ENCODE data around the gene DEPDC5. TPM values are rescaled to one million over a fixed set of nuclear protein-coding genes. Genes with fewer than 3 reads are reported as not detected.
"Not testable (repeated sequence)": the region's sequence is repeated elsewhere in the genome, so short reads cannot be mapped to it uniquely, and the experiment has no call there.

The DEPDC5 gene
- total RNA-seq, 1 donor from 2014 or later = 14.8 TPM

DNA sequence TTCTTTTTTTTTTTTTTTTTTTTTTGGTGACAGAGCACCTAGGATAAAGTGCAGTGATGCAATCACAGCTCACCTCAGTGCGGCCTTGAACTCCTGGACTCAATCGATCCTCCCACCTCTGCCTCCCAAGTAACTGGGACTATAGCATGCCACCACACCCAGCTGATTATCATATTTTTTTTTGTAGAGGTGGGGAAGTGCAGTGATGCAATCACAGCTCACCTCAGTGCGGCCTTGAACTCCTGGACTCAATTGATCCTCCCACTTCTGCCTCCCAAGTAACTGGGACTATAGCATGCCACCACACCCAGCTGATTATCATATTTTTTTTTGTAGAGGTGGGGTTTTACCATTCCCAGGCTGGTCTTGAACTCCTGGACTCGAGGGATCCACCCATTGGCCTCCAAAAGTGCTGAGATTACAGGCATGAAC lies 61.6 kb downstream of the DEPDC5 start:
- not testable (repeated sequence) for DNase-seq

DNA sequence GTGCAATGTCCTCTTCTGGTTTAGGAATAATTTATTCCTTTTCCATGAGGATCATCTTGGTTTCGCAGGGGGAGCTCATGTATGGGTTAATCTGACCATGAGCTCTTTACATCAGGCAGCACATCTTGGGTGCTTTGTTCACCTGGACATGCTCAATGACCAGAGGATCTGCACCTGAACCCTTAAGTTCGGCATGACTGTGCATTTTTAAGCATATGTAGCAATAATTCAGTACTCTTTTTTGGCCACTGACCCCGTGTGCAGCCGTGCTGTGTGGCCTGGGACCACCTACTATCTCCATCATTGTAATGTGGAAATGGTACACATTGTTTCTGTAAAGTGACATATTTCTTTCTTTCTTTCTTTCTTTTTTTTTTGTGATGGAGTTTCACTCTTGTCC lies 62.9 kb downstream of the DEPDC5 start:
- DNase-seq = no peak

DNA sequence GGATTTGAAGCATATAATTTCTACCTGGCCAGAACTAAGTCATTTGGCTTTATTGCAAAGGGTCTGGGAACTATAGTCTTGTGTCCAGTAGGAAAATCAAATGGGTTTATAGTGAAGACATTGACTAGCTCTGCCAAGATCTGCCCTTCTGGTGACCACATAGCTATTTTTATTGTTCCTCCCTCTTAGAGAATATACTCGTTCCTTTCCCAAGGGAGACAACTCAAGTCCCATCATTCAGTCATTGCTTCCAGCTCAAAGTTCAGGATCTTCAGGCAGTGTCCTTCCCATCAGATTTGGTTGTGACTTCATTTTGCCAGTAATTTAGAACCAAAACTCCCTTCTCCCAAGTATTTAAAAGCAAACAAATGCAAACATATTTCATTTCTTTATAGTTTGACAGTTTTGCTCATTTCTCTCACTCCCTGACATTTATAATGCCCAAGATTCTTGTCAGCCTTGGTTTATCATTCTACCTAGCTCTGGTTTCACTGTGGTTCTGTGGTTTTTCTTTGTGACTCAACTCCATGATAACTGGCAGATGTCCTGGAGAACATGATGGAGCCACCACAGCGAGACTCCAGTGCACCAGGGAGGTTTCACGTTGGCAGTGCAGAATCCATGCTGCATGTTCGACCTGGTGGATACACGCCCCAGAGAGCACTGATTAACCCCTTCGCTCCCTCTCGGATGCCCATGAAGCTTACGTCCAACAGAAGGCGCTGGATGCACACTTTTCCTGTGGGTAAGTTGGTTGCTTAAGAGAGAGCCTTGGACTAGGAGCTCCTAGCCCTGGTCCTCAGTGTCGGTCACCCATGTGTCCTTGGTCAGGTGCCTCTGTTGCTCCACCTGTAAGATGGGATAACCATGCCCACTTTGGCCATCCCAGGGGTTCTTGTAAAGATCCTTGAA lies 64.9 kb downstream of the DEPDC5 start:
- DNase-seq = no peak

DNA sequence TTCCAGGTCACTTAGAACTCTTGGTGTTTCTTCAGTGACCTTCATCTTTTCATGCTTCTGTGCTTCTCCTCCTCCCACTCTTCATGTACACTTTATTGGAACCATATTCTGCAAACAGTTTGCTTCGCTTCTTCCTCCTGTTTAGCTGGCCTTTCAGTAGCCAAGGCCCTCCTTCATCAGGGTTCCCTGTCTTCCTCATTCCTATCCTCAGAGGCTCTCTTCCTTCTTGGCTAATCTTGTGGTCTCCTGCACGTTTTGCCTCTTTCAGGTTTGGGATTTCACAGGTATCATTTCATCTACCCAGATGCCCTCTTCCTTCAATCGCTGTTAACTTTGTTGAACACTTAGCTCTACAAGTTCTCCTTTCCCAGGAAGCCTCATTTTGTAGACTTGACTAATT lies 66.8 kb downstream of the DEPDC5 start:
- no peak for DNase-seq

DNA sequence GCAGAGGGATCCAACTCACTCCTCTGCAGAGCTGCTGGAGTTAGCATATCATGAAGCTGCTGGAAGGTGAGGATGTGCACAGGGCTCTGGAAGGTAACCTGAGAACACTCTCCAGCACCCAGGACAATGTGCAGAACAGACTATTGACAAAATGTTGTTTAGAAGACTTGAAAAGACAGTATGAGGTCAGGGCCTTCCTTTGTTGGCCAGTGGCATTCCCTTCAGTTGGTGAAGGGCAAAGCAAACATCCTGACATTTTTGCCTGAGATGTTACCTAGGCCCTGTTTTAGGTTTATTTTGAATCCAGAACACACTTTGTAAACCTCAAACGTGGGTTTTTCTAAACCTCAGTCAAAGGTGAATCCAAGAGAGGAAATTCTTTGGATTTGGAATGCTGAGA lies 67.8 kb downstream of the DEPDC5 start:
- no peak for DNase-seq

DNA sequence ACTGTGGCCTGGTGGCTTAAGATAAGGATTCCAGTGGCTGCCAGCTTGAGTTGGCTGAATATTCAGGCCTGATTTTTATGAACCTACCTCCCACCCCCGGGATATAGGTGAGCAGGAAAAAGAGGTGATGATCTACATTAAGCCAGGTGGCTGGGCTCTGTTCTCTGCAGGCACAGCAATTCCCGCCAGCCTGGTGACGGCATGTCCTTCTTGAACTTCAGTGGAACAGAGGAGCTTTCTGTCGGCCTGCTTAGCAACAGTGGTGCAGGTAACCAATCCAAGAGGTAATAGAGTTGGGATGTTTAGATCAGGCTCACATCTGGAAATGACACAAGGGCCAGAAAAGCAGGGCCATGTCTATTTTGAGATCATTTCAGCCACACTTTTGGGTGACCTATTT lies 68.7 kb downstream of the DEPDC5 start:
- no peak for DNase-seq

DNA sequence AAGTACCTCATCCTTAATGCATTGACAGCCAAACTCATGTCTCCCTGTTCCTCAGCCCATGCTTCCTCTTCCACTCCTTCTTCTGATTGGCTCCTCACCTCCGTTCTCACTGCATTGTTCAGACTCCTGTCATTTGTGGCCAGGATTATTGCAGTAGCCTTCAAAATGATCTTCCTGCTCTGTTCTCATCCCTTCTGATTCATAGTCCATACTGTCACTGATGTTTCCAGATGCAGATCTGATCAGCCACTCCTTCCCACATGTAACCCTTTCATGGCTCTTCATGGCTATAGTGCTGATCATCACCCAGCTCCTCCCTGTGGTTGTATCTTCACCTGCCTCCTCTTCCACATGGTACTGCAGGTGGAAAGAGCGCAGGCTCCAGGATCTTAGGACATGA lies 71.7 kb downstream of the DEPDC5 start:
- DNase-seq = no peak

DNA sequence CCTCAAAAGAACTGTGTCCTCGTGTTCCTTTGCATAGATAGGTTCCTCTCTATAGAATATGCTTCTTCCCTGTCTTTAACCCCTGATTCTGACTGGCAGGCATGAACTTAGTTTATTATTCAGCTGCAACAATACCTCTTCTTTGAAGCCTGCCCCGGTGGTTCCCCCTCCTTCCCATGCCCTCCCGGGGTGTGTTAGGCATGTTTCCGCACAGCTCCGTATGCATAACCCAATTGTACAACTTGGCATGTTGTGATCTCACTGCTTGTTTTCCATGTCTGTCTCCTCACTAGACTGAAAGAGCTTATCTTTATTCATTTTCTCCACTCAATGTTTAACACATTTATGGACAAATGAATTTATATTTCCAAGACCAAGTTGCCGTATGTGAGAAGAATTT lies 72.6 kb downstream of the DEPDC5 start:
- no peak for DNase-seq

DNA sequence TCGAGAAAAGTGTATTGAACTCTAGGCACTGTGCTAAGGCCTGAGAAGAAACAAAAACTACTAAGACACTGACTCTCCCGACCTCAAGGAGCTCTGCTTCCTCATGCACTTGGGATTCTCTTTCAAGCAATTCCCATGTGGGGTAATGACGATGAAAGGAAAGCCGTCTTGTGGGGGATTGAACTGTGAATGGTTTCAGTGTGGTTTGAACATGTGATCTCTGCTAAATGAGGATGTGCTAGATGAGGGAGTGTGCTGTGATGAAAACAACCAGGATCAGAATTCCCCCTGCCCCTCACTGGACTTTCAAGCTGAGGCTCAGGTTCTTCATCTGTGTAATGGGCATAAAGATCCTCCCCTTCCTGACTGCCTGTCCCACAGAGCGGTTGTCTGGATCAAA lies 74.9 kb downstream of the DEPDC5 start:
- no peak for DNase-seq

DNA sequence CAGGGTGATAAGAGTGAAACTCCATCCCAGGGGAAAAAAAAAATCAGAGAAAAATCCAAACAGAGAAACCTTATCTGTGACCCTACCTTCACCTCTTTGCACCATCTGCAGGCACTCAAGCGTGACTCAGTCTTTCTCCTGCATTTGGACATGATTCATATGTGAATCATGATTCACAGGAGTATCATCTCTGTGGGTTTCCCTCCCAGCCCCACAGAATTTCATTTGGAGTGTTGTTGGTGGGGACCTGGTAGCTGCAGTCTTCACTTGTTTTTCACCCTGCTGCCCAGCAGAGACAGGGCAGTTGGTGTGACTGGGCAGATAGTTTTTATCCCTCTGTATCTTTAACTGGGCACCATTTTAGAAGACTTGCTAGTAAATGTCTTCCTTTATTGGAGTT lies 75.7 kb downstream of the DEPDC5 start:
- DNase-seq = no peak

DNA sequence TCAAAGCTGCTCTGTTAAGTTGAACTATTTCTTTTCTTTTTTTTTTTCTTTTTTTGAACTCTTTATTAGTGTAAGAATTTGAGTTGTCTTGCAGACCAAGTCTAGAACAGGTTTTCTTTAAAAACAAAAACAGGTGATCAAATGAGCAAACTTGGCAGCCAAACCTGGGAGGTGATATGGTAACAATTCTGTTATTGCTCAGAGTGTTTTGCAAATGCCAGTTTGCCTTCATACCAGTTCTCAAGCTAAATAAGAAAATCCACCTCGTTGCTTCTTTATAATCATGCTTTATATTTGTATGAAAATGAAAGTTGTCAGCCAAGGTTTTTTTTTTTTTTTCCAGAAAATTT lies 76.9 kb downstream of the DEPDC5 start:
- no peak for DNase-seq

DNA sequence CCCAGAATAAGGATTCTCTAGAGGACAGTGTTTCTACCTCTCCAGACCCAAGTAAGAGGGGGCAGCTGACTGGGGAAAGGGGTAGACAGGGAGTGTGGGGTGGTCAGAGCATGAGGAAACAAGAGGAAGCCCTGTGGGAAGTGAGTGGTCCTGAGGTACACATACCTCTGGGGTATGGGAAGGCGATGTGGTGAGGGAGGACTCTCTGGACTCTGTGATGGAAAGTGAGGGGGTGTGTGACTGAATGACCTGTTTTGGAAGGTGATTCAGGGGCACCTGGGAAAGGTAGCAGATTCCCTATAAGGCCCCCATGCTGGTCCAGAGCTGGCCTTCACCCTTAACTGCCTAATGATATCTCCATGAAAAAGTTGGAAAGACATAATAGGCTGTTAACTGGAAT lies 80.1 kb downstream of the DEPDC5 start:
- no peak for DNase-seq

DNA sequence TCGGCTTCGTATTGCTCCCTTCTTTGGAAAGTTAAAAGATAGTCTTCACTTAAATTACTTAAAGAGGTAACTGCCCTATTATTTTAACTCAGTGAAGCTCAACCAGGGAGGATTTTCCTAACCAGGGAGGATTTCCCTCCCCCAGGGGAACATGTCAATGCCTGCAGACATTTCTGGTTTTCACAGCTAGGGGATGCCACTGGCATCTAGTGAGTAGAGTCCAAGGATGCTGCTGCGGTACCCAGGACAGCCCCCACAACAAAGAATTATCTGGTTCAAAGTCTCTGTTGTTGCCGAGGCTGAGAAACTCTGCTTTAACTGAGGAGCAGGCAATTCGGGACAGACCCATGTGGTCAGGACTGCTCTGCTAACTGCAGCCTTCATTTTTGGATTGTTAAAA lies 82.2 kb downstream of the DEPDC5 start:
- DNase-seq = no peak

DNA sequence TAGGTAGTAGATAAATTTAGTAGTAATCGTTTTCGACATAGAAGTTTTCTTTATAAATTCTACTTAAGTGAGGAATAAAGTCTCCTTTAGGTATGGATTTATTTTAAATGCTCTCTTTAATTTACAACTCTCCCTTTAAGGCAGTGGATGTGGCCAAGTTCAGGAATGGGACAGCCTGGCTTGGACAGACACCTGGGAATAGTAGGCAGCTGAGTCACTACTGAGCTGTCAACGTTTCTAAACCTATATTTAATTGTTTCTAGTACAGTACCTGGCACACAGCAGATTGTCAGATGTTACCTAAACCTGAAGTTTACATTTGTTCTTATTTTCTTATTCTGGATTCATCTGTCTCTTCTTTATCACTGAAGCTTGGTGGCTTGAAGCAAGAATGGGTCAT lies 85.1 kb downstream of the DEPDC5 start:
- no peak for DNase-seq

DNA sequence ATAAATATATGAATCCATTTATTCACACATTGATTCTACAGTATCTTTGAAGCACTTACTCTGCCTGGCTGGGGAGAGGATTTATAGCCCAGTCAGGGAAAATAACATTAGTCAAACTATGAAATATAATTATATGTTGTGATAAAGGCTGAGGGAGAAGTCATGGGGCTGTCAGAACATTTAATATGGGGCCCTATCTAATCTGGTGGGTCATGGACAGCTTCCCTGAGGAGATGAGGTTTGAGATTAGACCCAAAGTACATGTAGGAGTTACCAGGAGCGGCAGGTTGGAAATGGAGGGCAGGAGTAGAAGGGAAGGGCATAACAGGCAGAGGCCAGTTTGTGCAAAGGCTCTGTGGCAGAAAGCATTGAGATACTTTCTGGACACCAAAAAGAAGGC lies 86.2 kb downstream of the DEPDC5 start:
- DNase-seq = no peak

DNA sequence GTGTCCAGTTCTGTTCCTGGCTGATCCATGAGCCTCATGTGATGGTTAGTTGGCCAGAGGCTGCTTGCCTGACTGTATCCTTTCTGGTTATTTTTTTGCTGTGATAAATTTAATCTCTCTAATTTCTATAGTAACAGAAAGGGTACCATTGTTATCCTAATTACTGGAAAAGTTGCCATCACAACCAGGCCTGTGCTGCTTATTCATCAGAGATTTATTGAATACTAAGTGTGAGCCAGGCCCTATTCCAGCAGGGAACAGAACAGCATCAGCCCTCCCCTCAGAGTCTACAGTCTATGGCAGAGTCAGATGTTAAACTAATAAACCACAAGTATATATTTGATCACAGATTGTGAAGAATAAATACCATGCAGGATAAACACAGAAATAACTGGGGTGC lies 86.8 kb downstream of the DEPDC5 start:
- DNase-seq = no peak

DNA sequence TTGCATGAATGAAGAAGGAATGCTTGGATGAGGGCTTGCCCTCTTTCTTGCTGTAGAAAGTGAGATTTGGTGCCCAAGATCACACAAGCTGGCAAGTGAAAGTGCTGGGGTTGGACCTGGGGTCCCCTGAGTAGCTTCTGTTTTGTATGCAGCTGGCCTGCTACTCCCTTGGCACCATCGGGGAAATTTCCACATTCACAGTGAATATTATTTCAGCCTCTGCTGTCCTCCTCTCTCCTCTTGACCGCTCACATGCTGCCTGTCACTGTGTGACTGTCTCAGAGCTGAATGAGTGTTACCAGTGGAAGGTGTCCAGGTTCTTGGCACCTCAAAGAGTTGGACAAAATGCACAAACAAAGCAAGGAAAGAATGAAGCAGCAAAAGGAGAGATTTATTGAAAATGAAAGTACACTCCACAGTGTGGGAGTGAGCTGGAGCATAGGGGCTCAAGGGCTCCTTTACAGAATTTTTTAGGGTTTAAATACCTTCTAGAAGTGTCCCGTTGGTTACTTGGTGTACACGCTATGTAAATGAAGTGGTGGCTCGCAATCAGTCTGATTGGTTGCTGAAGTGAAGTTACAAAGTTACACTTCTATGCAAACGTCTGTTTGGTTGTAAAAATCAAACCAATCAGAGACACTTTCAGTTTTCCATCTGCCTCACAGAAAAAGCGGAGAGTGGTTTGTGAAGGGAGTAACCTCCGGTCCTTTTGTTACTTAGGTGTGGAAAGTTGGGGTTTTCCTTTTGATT lies 87.4 kb downstream of the DEPDC5 start:
- DNase-seq = no peak

DNA sequence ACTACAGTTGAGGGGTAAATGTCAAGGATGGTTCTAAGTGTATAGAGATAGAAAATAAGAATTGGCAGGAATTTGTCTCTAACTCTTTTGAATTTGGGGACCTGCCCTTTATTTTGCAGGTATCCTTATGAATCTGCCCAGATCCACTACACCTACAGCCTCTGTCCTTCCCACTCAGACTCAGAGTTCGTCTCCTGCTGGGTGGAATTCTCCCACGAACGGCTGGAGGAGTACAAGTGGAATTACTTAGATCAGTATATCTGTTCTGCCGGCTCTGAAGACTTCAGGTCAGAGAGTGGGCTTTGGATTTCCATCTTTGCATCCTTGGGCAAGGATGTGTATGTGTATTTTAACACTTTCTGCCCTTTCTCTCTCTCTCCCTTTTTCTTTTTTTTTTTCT lies 89.7 kb downstream of the DEPDC5 start:
- no peak for DNase-seq

DNA sequence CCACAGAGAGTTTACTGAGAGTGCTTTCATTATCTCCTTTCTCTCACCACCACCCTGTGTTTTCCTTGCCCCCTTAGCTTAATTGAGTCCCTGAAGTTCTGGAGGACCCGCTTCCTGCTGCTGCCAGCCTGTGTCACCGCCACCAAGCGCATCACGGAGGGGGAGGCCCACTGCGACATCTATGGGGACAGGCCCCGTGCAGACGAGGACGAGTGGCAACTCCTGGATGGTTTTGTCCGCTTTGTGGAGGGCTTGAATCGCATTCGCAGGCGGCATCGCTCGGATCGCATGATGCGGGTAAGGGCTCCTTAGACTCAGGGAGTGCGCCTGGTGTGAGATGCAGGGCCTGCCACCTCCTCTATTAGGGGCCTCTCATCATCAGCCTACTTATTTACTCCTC lies 91.1 kb downstream of the DEPDC5 start:
- no peak for DNase-seq

DNA sequence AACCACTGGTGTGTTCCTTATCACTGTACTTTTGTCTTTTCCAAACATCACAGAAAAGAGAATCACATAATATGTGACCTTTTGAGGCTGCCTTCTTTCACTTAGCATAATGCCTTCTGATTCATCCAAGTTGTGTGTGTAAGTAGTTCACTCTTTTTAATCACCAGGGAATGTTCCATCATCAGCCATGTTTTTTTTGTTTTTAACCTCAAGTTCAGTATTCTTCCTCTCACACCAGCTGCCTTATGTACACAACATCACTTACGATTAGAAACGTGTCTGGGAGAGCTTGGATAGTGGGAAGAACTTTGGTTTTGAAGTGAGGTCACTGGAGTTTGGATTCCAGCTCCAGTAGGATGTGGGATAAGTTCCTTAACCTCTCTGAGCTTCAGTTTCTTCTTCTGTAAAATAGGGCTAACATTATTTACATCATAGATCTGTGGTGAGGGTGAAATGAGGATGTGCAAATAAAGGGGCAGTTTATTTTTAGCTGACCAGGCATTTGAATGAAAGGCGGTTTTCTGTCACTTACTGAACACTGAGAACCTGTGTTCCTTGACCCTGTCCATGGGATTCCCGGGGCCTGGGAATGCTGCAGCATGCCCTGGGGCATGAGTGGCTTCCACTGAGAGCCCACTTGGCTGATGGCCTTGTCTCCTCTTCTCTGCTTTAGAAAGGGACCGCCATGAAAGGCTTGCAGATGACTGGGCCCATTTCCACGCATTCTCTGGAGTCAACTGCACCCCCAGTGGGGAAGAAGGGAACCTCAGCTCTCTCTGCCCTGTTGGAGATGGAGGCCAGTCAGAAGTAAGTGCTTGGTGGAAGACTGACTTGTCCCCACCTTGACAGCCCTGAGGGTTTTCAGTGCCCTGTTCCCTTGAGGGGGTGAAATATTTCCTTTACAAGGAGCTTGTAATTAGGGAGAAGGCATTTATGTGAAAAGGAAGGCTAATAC lies 92.6 kb downstream of the DEPDC5 start:
- no peak for DNase-seq

DNA sequence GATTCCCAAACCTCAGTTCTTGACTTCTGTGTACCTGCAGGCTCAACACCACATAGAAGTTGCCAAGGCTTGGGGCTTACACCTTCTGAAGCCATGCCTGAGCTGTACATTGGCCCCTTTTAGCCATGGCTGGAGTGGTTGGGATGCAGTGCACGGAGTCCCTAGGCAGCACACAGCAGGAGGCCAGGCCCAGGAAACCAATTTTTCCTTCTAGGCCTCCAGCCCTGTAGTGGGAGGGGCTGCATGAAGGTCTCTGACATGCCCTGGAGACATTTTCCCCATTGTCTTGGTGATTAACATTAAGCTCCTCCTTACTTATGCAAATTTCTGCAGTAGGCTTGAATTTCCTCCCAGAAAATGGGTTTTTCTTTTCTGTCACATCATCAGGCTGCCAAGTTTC lies 94.6 kb downstream of the DEPDC5 start:
- DNase-seq = no peak

DNA sequence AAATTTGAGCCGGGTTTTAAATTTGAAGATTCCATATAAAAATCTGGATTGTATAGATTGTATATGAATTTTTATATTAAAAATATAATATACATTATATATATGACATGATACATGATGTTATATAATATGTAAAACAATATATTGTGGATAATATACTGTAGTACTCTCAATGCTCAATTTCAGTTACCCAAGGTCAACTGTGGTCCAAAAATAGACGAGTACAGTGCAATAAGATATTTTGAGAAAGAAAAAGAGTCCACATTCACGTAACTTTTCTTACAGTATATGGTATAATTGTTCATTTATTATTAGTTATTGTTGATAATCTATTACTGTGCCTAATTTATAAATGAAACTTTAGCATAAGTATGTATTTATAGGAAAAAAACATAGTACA lies 96.3 kb downstream of the DEPDC5 start:
- no peak for DNase-seq
